ENCODE measurements around the gene TMEM184A.

TMEM184A gene

DNA sequence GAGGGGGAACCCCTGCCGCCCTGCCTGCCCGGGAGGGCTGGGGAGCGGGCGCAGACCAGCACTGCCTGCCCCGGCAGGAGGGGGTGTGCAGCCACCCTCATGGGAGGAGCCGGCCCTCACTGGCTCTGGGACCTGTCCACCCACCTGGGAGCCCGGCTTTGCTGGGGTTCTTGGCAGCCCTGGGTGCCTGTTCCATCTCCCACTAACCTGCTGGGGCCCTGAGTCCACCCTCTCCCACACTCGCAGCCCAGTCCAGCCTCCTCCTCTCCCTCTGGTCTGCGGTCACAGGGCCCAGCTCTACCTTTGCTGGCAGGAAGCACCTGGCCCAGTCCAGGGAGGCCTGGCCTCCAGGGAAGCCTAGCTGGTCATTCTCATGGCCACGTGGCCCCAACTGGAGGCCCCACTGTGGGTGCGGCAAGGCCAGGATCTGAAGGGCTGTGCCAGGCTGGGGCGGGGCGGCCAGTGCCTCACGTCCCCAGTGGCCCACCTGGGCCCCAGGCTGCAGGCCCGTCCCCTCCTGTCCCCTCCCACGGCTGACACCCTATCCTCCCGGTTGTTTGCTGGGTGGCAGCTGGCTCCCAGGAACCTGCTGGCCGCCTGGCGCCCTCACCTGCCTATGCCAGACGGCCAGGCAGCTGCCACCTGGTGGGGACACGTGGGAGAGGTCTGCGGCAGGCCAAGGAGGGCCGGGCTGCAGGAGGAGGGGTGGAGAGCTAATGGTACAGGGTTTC lies at the start of gene TMEM184A:
Gene TMEM184A, minus strand, starts transcription at position 393 of the 731 bp plus-strand sequence. CDS start 721 bp downstream, outside the sequence.
- DNase-seq (ENCODE audit: low read depth in 1 of 2, low spot score in 1 of 2): no peak

DNA sequence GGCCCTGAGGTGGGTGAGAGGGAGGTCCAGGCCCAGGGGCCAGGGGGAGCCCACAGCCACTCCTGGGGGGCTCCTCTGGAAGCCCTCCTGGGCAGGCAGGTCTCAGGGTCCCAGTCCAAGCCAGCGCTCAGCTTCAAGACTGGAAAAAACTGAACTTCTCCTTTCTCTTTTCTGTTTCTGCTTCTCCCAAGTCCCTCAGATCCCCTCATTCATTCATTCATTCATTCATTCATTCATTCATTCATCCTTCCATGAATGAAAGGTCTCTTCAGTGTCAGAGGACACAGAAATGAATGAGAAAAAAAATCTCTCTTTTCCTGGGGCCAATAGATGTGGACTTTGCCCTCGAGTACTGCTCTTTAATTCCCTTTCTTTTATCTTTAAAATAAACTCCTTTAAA lies 48.4 kb upstream of the TMEM184A start:
- DNase-seq (ENCODE audit: low read depth in 1 of 2, low spot score in 1 of 2): no peak

DNA sequence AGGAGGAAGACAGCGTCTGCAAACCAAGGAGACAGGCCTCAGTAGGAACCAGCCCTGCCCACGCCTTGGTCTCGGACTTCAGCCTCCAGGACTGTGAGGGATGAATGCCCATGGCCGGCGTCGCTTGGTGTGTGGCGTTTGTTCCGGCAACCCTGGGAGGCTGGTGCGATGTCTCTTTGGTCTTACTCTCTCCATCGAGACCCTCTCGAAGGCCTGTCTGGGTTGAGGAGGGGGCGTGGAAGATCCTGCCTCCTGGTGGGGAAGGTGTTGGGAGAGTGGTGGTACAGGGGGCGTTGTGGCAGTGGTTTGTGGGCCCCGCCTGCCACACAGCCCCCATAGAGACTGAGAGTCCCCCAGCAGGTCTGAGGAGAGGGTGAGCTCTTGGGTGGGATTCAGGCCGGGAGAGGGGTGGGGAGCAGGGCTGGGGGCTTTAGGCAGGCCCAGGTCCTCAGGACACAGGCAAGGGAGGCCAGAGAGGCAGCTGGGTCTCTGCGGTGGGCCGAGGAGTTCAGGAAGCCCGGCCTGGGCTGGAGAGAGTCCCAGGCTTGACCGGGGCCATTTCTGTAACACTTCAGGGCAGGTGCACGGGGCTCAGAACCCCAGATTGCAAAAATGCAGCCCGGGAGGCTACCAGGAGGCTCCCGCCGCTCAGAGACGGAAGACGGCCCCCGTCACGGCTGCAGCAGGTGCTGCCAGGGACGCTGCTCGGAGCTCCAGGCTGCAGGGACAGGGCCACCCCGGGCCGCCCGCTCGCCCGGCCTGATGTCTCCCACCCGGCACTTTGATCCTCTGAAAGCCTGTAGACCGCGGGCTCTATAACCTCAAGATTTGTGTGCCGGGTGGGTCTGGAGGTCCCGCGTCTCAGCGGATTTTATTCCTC lies 47.6 kb upstream of the TMEM184A start:
- DNase-seq (ENCODE audit: low read depth in 1 of 2, low spot score in 1 of 2): no peak

DNA sequence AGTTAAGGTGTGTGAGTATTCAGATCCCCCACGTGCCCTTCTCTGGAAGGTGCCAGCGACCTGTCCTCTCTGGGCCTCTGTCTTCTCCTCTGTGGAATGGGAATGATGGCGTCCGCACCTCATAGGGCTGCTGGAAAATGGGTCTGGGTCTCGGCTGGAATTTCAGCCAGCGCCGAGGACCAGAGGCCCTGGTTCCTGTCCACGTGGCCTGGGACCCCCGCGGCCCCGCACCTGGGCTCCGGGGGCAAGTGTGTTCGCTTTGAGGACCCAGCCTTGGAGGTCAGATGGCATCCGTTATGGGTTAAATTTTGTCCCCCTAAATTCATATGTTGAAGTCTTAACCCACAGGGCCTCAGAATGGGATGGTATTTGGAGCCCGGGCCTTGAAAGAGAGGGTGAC lies 46.4 kb upstream of the TMEM184A start:
- DNase-seq (ENCODE audit: low read depth in 1 of 2, low spot score in 1 of 2): no peak

DNA sequence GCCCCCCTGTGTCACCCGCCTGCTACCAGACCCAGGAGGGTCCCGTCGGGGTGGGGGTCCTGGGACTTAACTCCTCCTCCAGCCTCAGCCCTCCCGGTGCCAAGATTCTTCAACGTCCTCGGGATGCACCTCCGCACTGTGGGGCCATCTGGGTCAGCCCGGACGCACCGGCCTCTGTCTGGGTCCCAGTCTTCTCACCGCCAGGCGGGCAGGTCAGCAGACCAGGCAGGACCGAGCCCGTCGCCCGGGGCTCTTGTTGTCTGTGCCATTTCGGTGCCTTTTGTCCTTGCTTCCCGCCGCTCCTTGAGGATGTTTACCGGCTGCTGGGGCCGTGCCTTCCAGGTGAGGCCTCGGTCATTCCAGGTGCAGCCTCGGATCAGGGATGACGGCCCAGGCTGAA lies 46.0 kb upstream of the TMEM184A start:
- DNase-seq (ENCODE audit: low read depth in 1 of 2, low spot score in 1 of 2): no peak

DNA sequence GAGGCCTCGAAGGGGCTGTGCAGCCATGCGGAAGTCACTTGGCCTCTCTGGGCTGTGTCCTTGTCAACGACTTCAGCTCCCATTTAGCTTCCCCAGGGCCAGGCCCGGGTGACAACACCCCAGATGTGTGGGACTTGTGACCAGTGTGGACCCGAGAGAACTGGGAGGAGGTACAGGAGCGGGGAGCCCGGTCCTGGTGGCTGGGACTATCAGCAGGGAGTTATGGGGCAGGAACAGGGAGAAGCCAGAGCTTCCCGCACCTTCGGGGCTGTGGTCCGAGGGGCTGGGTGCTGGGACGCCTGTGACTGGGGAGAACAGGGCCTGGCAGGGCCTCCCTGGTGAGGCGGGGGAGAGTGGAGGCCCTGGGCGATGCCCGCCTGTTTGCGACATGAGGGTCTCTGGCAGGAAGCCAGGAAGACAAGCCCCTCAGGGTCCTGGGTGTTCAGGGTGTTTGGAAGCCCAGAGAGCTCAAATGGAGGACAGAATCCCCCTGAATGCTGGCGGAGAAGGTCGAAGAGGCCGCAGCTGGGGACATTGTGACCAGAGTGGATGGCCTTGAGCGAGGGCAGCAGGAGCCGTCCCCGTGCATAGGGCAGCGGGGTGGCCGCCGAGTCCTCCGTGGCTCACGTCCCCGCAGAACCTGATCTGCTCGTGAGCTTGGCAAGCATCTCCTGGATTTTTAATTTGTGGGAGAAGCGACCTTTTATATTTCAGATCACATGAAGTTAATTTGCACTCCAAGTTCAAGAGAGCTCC lies 43.8 kb upstream of the TMEM184A start:
- no peak for DNase-seq (ENCODE audit: low read depth in 1 of 2, low spot score in 1 of 2)

DNA sequence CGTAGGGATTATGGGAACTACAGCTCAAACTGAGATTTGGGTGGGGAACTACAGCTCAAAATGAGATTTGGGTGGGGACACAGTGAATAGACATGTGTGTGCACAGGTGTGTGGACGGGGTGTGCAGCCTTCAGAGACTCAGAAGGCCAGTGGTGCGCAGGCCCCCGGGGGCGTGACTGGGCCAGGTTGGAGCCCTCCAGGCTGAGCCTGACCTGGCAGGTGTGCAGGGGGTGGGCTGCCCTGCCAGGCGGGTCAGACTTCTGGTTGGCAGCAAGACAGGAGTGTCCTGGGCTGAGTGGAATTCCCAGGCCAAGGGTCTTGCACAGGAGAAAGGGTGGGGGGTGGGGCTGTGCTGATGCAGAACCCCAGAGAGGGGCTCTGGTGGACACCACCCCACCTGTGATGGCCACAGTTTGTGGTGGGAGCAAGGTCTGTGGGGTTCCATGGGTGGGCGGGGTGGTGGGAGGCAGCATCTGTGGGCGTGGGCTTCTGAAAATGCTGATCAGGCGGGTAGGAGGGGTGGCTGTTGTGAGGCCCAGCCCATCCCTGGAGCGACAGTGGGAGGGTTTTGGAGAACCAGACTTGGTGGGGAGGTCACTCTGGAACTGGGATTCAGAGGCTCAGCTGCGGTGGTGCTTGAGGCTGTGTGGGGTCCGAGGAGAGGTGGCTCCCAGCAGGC lies 43.1 kb upstream of the TMEM184A start:
- no peak for DNase-seq (ENCODE audit: low read depth in 1 of 2, low spot score in 1 of 2)

DNA sequence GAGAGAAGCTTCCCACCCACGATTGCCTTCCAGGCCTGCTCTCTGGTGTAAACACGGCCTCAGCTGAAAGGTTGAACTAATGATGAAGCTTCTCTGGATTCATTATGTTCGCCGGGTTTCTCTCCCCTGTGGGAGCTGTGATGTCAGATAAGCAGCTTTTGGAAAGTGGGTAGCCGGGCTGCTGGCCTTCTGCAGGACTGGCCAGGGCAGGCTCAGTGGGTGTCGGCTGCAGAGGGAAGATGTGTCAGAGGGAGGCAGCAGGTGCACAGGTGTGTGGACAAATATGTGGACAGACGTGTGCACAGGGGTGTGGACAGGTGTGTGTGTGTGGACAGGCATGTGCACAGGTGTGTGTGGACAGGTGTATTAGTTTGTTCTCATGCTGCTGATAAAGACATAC lies 42.3 kb upstream of the TMEM184A start:
- DNase-seq (ENCODE audit: low read depth in 1 of 2, low spot score in 1 of 2): no peak

DNA sequence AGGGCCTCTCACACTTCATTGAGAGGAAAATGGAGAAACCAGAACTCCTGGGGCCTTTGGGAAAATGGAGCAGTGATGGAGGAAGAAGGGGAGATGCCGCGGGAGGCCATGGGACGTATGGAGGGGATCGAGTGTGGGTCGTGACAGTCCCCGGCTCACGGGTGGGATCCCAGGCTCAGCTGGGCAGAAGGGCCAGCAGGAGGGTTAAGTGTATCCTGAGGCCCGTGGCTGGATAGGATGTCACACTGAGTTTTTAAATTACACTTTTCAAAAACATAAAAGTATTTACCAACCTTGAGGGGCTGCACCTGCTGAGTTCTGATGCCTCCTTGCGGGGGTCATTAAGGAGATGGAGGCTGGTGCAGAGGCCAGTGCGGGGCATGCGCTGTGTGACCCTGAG lies 41.8 kb upstream of the TMEM184A start:
- DNase-seq (ENCODE audit: low read depth in 1 of 2, low spot score in 1 of 2): no peak

DNA sequence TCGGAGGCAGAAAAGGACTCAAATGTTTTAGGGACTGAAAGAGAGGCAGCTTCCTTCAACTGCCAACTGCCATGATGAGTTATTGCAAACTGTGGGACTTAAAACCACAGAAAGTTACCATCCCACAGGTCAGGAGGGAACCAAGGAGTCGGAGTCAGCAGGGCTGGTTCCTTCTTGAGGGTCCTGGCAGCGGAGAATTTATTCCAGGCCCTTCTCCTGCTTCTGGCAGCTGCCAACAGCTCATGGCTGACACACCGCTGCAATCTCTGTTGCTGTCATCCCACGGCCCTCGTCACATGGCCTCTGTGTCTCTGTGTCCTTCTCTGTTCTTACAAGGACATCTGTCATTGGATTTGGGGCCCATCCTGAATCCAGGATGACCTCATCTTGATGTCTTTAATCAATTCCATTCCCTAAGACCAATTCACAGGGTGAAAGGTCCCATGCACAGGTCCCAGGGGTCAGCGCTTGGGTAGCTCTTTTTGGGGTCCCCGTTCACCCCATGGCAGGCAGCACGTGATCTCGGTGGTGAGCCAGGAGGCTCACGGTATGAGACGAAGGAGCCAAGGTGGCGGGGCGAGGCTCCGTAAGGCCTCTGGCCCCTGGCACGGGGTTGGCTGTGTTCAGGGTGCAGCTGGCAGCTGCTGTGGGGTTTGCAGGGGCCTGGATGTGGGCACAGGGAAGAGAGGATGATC lies 41.2 kb upstream of the TMEM184A start:
- no peak for DNase-seq (ENCODE audit: low read depth in 1 of 2, low spot score in 1 of 2)

DNA sequence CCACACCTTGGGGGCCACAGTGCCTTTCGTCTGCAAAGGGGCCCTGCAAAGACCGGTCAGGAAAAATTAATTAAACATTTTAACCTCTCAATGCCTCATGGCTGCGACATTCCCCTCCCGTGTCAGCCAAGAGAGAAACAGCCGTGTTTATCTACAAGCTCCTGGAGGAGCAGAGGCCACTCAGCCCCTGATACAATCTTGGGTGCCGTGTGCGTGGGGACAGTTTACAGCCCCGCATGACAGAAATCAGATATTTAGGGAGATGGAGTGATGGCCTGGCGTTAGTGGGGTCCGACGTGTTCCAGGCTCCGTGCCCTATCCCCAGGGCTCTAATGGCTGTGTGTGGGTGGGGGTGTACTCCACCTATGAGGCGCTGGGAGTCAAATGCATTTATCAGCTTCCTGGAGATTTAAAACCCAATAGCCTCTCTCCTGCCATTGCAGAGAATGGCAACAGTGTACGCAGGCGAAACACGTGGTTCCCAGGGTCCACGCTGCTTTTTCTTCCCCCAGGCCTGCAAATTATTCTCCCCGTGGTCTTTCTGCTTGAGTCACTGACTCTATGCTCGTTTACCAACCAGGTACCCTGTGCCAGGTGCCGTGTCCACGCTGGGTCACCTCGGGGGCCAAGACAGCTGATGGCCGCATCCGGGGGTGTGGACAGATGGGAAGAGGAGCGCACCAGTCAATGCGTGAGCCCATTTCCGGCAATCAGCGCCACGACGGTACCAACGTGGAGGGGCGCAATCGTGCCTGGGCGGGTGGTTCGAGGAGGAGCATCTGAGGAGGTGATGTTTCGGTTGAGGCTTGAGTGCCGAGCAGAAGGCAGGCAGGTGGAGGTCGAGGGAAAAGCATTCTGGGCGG lies 40.4 kb upstream of the TMEM184A start:
- no peak for DNase-seq (ENCODE audit: low read depth in 1 of 2, low spot score in 1 of 2)

DNA sequence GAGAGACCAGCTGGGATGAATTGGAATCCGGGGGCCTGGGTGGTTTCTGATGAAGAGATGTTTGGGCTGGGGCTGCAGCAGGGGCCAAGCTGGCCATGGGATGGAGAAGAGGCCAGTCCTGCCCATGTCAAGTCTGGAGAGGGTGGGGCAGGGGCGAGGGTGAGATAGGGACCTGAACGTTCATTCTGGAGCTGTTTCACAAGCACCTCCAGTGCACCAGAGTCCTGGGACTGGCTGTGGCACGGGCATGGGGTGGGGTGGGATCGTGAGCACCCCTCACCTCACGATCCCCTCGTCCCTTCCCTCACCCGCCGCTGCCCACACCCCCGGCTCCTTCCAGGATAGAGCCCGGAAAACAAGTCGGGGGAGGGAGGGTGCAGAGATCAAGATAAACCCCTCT lies 39.6 kb upstream of the TMEM184A start:
- DNase-seq (ENCODE audit: low read depth in 1 of 2, low spot score in 1 of 2): no peak

DNA sequence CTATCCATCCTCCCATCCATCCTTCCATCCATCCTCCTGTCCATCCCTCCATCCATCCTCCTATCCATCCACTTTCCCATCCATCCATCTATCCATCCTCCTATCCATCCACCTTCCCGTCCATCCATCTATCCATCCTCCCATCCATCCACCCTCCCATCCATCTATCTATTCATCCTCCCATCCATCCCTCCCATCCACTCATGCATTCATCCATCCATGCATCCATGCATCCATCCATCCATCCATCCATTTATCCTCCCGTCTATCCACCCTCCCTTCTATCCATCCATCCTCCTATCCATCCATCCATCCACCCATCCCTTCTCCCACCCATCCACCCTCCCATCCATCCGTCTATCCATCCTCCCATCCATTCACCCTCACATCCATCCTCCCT lies 39.0 kb upstream of the TMEM184A start:
- DNase-seq (ENCODE audit: low read depth in 1 of 2, low spot score in 1 of 2): no peak

DNA sequence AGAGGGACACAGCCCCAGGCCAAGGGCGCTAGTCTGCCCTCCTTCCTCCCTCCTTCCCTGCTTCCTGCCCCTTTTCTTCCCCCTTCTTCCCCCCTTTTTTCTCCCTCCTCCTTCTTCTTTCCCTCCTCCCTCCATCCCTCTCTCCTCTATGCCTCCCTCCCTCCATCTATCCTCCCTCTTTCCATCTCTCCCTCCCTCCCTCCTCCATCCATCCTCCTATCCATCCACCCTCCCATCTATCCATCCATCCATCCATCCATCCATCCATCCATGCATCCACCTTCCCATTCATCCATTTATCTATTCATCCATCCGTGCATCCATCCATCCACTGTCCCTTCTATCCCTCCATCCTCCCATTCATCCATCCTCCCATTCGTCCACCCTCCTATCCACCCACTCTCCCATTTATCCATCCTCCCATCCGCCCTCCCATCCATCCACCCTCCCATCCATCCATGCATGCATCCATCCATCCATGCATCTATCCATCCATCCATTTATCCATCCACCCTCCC lies 38.0 kb upstream of the TMEM184A start:
- DNase-seq (ENCODE audit: low read depth in 1 of 2, low spot score in 1 of 2): no peak

DNA sequence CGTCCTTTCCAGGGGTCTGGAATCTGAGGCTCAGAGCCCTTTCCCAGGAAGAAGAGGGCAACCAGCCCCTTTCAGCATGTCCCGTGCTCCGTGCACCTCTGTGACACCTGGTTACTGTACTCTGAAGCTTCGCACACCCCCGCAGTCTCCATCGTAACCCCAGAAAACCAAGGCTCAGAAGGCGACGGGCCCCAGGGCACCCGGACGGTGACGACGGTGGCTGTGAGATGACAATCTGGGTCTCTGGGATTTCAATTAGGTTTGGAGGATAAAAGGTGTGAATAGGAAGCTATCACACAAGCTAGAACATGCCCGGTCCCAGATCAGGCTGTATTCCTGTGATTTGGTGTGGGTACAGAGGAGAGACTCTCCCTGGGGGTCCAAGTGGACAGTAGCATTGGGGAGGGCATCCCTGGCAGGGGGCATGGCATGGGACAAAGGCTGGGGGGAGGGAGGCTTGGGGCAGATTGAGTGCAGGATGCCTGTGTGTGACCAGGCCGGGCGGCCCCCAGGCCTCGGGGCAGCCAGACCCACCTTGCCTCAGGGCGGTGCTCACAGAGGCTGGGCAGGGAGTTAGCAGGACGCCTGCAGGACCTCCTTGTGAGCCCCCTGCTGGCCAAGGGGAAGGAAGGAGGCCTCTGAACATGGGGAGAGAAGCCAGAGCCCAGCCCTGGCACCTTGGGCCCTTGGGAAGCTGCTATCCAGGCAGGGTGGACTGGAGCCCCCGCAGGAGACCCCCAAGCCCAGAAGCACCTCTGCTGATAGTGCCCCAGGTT lies 37.3 kb upstream of the TMEM184A start:
- DNase-seq (ENCODE audit: low read depth in 1 of 2, low spot score in 1 of 2): no peak

DNA sequence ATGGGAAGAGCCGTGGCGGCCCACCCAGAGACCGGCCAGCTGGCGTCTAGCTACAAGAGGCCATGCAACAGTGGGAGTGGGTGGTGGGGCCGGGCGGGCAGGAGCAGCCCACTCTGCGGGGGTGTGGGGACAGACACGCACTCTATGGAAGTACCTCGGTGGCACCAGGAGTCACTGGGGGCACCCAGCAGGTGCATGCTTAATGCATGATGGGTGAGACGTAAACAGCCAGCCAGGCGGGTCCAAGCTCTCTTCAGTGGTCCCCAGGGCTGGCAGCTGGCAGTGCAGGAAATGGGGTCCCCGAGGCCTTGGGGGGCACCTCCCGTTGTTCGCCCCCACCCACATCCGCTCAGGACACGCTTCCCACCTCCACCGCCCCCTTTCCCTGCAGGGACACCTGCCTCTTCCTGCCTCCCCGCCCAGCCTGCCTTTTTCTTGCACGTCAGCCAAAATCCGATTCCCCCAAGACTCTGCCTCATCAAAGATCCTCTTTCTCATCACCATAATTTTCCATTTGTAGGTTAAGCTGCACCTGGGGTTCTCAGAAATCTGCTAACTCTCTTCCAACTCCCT lies 36.4 kb upstream of the TMEM184A start:
- DNase-seq (ENCODE audit: low read depth in 1 of 2, low spot score in 1 of 2): no peak

DNA sequence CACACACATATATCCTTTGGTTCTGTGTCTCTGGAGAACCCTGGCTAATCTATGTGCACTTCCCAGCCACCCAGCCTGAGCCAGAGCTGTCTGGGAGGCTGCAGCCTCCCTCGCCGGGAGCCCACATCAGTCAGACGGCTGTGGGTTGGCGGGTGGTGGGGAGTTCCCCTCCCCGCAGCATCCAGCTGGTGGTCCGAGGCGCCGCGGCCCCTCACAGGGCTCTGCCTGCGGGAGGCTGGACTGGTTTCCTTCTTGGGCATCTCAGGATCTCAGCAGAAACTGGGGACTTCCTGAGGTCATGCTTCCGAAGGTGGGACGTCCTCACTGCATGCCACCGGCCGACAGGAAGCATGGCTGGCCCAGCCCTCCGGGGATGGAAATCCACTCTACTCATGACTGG lies 35.9 kb upstream of the TMEM184A start:
- no peak for DNase-seq (ENCODE audit: low read depth in 1 of 2, low spot score in 1 of 2)

DNA sequence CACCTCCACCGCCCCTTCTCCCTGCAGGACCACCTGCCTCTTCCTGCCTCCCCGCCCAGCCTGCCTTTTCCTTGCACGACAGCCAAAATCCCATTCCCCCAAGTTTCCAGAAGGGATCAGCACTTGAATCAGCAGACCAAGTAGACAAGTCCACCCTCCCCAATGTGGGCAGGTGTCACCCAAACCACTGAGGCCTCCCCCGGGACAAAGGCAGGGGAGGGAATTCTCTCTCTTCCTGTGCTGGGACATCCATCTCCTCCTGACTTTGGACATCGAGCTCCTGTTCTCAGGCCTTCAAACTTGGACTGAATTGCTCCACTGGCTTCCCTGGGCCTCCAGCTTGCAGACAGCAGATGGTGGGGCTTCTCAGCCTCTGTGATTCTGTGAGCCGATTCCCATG lies 35.4 kb upstream of the TMEM184A start:
- DNase-seq (ENCODE audit: low read depth in 1 of 2, low spot score in 1 of 2): no peak

All from activated CD4-positive, alpha-beta T cell treated with anti-CD3 and anti-CD28 coated beads, Interleukin-2, amount 50 U/mL, for 24 hours (primary cell).